GM10266 (cell line): ENCODE data around the gene DGLUCY.

Source experiments
- DNase-seq: peaks from one replicate; pipeline ENCODE4 v3.0.0; 2012; ENCODE audit errors: extremely low spot score
- TF ChIP-seq, protein P1 (sequence below): IDR thresholded peaks from 2 replicates; pipeline ENCODE4 v1.5.1; 2012; ENCODE audit warnings: mild to moderate bottlenecking, low read depth; ENCODE audit not compliant: control insufficient read depth, insufficient read depth; ENCODE audit errors: missing control alignments

DGLUCY gene

GRCh38 chr14:91237219-91237618, 123.3 kb downstream of the DGLUCY start:
- TF ChIP-seq, protein P1, sequence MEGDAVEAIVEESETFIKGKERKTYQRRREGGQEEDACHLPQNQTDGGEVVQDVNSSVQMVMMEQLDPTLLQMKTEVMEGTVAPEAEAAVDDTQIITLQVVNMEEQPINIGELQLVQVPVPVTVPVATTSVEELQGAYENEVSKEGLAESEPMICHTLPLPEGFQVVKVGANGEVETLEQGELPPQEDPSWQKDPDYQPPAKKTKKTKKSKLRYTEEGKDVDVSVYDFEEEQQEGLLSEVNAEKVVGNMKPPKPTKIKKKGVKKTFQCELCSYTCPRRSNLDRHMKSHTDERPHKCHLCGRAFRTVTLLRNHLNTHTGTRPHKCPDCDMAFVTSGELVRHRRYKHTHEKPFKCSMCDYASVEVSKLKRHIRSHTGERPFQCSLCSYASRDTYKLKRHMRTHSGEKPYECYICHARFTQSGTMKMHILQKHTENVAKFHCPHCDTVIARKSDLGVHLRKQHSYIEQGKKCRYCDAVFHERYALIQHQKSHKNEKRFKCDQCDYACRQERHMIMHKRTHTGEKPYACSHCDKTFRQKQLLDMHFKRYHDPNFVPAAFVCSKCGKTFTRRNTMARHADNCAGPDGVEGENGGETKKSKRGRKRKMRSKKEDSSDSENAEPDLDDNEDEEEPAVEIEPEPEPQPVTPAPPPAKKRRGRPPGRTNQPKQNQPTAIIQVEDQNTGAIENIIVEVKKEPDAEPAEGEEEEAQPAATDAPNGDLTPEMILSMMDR = no peak
- no peak for DNase-seq

DNA sequence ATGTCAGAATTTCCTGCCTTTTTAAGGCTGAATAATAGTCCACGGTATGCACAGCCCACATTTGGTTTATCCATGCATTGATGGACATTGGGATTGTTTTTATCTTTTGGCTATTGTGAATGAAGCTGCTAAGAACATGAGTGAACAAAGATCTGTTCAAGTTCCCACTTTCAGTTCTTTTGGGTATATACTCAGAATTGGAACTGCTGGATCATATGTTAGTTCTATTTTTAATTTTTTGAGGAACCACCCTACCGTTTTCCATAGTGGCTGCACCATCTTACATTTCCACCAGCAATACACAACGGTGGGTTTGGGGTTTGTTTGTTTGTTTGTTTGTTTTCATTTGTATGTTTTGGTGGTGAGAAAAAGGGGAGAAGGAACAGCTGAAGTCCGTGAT, 124.2 kb downstream of the DGLUCY start:
- DNase-seq = no peak
- TF ChIP-seq, protein P1 = no peak

GRCh38 chr14:91238661-91239060, 124.8 kb downstream of the DGLUCY start:
- TF ChIP-seq, protein P1 = no peak
- no peak for DNase-seq

DNA sequence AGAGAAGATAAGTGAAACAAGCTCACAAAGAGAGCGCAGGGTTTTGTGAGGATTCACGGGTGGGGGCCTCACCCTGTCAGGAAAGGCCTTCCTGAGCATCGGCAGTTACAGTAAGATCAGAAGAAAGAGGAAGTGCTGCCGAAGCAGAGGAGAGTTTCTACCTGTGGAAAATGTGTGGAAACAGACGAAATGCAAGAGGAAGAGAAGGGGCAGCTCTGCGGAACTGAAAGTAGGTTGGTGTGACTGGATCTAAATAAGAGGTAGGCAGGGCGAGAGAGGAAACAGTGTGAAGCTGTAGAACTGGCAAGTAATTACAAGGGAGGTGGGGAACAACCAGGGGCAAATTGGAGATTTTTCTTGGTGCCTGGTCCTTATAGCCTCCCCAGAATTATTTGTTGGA, 128.0 kb downstream of the DGLUCY start:
- no peak for DNase-seq
- TF ChIP-seq, protein P1 = no peak

DNA sequence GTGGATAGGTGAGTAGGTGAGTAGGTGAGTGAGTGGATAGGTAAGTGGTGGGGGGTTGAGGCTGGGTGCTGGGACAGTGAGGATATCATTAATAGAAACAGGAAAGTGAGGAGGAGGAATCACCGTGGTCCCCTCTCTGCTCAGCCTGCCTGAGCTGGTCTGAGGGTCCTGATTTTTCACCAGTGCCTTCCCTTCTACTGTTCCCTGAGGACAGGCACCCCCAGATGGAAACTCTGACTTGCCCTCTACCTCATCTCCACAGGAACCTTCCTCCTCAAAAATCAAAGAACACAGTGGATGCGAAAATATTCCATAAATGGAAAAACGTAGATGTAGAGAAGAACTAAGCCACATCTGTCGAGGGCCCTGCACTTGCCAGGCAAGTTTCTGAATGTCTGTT, 128.8 kb downstream of the DGLUCY start:
- no peak for DNase-seq
- TF ChIP-seq, protein P1 = no peak

- TF ChIP-seq, protein P1 = no peak
- no peak for DNase-seq
Observed at GRCh38 chr14:91243074-91243471, 129.2 kb downstream of the DGLUCY start.

DNA sequence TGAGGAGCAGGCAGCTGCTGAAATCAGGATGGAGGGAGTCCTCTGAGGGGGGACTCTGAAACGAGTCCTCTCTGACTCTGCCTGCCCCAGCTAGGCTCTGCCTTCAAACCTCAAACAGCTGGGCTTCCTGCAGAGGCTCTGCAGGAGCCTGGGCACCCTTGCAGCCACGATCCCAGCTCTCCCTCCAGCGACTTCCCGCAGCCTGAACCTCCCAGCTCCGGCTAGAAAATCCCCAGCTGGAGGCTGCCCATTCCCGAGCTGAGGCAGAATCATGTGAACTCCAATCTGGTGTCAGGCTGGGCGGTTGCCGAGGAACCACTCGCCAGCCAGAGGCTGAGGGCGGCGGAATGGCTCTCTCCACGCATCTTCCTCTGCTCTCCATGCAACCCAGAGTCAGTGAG, 130.6 kb downstream of the DGLUCY start, which contains the start of gene GPR68:
TSS of gene GPR68 (minus strand) at position 204 of the 401 bp plus-strand sequence. CDS start 9,654 bp downstream, outside the sequence.
- no peak for DNase-seq
- TF ChIP-seq, protein P1 = no peak
